Motor neuron (in vitro differentiated cells): Measurements from ENCODE around the gene EPS8. TPM values are rescaled to one million over a fixed set of nuclear protein-coding genes. Genes with fewer than 3 reads are reported as not detected.

Experiments used
- ATAC-seq, 8 experiments: fragments of 200-7000 bp; cut with Tn5 transposase; replicated peaks in 6 of 8; 2 replicates each; pipeline ENCODE4 v1.8.0; 2021; ENCODE audit warnings: mild to moderate bottlenecking in 8 of 8, moderate library complexity in 8 of 8
- H3K27ac ChIP-seq, 2 donors: fragments of 250-450 bp; sonication (Bioruptor Pico); 2 replicates each; pipeline ENCODE4 v1.9.0; 2021; ENCODE audit warnings: antibody characterized with exemption in 2 of 2, mild to moderate bottlenecking in 2 of 2, moderate library complexity in 1 of 2
- H3K4me1 ChIP-seq, 2 donors: fragments of 250-450 bp; sonication (Bioruptor Pico); replicated peaks in 1 of 2; 2 replicates each; pipeline ENCODE4 v1.6.1; 2021; ENCODE audit warnings: antibody characterized with exemption in 2 of 2, mild to moderate bottlenecking in 2 of 2, moderate library complexity in 1 of 2
- H3K4me3 ChIP-seq, 5 donors: fragments of 250-450 bp; sonication (Bioruptor Pico); 2 replicates each; pipeline ENCODE4 v1.9.0; 2021; ENCODE audit warnings: antibody characterized with exemption in 5 of 5, mild to moderate bottlenecking in 5 of 5, moderate library complexity in 4 of 5
- WGBS, 10 experiments: fragments of 450-650 bp; shearing (Covaris generic); methylation state at CpG; one replicate each; pipeline ENCODE4 v1.0.0; 2022; 5-methylcytosine and 5-hydroxymethylcytosine counted together
- in situ Hi-C, 9 experiments: fragments of 400-800 bp; cut with MboI; loops; one replicate each; pipeline ENCODE4 v1.15.0; 2021; ENCODE audit warnings: low sequenced_read_pairs in 9 of 9, low pct_unique_long_range_greater_than_20kb in 2 of 9; ENCODE audit not compliant: unreplicated experiment in 9 of 9
- total RNA-seq, 8 experiments: library from RNA; unstranded; fragments of 300-600 nt; gene quantifications; 2 replicates each; pipeline versions ENCODE4 v1.2.3 to v1.2.4, GENCODE V29; 2022

Gene EPS8
- total RNA-seq, 8 experiments from 2014 or later, result 7.8 to 84.5 (median 16.6) TPM

DNA sequence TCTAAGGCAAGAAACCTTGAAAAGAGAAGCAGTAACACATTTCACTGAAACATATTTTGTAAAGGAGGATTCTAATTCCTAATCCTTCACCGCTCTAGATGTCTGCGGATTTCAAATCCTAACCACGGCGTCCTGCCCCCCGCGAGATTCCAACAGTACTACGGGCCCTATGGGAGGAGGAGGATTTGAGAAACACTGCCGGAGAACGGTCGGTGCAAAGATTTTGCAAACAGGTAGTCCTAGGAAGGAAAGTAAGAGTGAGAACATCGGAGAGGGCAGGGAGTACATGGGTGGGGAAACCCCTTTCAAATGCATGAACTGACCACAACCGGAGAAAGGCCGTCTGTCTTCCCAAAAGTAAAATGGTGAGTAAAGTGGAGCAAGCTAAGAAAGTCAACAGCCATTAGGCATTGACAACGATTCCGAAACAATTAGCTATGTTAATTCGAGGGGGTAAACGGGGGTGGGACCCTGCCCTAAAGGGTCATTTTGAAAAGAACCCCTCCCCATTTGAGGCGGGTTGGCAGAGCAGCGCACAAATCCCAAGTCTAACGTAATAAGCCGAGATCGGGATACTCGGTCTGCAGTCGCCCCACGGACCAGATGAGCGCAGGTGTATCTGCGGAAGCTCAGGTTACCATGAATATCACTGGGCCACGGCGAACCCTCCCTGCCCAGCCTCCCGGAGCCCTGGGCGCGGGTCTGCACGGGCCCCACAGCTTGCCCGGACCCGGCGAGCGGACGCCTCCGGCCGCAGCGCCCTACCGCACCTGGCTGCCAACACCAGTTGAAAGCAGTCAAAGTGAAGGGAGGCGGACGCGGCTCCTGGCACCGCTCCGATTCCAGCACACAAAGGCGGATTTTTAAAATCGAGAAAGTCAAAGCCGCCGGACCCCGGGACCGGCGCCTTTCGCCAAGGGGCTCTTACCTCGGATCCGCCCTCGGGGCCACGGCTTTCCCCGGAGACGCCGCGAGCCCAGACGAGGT lies 662 bp downstream of the EPS8 start:
- in situ Hi-C loops, result no loop called here
- H3K27ac ChIP-seq, result peak overlapping the region; percentile 44 to 65

GRCh38 chr12:15787778-15788177 lies 1.4 kb downstream of the EPS8 start:
- Histone ChIP-seq H3K27ac (no peak overlapping the region), H3K4me3 (peak overlapping the region; percentile 67 to 86 (median 83)), H3K4me1 (peaks cover 3 to 5% of the 10 kb centered on the region in 2 donors)
- WGBS, 10 experiments, result 8 to 80% (median 55%) methylated on average over 1 to 3 of the region's 4 CpGs
- no peak for ATAC-seq
- in situ Hi-C loops, result no loop called here

More for the DNA sequence above, 662 bp downstream of the EPS8 start:
- H3K4me3 ChIP-seq, result peak overlapping the region; percentile 67 to 86 (median 83)
- ATAC-seq, result peak; percentile 25 to 61 (median 52)
- 0 to 13% (median 0%) methylated on average over 1 to 15 of the region's 64 CpGs; no CpG with 5 or more reads in 1 of the 10 experiments for WGBS, 10 experiments
- peaks cover 3 to 5% of the 10 kb centered on the region in 2 donors for H3K4me1 ChIP-seq

- ATAC-seq, result no peak
- in situ Hi-C loops, result no loop called here
- 8 to 100% (median 85%) methylated on average over 2 of the region's 2 CpGs for WGBS, 10 experiments
- H3K27ac ChIP-seq, result no peak overlapping the region
- no peak overlapping the region for H3K4me3 ChIP-seq
- H3K4me1 ChIP-seq, result peaks cover 3 to 5% of the 10 kb centered on the region in 2 donors
These were observed 2.4 kb downstream of the EPS8 start for GRCh38 chr12:15786772-15787171.

DNA sequence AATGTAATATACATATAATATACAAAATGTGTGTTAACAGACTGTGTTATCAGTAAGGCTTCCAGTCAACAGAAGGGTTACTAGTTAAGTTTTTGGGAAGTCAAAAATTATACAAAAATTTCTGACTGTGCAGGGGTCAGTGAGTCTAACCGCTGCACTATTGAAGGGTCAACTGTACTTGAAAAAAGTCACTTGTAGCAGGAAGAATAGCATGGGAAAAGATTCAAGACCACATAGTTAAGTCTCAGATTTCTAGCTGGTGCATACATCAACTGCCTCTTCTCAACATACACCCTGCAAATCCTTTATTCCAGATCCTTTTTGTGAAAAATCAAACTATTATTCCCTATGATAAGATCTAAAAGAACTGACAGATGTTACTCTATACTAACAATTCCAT lies 5.9 kb downstream of the EPS8 start:
- H3K4me1 ChIP-seq, result peaks cover 0 to 5% of the 10 kb centered on the region in 2 donors
- in situ Hi-C loops, result no loop called here
- 92 to 100% (median 100%) methylated on average over 1 of the region's 1 CpG; no CpG with 5 or more reads in 2 of the 10 experiments for WGBS, 10 experiments
- ATAC-seq, result no peak
- H3K27ac ChIP-seq, result no peak overlapping the region
- H3K4me3 ChIP-seq, result no peak overlapping the region

DNA sequence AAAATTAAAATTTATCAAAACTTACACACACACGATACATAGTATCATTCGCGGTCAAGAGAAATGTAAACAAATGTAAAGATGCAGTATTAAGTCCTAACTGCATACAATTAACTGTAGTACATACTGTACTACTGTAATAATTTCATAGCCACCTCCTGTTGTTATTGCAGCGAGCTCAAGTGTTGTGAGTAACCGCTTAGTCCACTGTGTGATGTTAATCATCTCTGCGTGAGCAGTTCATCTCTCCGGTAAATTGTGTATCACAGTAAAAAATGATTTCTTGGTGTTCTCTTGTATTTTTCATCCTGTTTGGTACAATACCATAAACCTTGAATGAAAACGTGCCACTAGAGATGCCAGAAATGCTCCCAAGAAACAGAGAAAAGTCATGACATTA lies 6.5 kb downstream of the EPS8 start:
- WGBS, 10 experiments, result 80 to 100% (median 98%) methylated on average over 1 to 8 of the region's 8 CpGs
- Histone ChIP-seq H3K27ac (no peak overlapping the region), H3K4me3 (no peak overlapping the region), H3K4me1 (peaks cover 0 to 5% of the 10 kb centered on the region in 2 donors)
- in situ Hi-C loops, result no loop called here
- no peak for ATAC-seq

GRCh38 chr12:15779925-15780324 lies 9.3 kb downstream of the EPS8 start:
- 0 to 100% (median 50%) methylated on average over 1 to 2 of the region's 2 CpGs; no CpG with 5 or more reads in 5 of the 10 experiments for WGBS, 10 experiments
- H3K4me3 ChIP-seq, result no peak overlapping the region
- in situ Hi-C loops, result no loop called here
- H3K4me1 ChIP-seq, result peaks cover 0 to 5% of the 10 kb centered on the region in 2 donors
- no peak overlapping the region for H3K27ac ChIP-seq
- ATAC-seq, result no peak

DNA sequence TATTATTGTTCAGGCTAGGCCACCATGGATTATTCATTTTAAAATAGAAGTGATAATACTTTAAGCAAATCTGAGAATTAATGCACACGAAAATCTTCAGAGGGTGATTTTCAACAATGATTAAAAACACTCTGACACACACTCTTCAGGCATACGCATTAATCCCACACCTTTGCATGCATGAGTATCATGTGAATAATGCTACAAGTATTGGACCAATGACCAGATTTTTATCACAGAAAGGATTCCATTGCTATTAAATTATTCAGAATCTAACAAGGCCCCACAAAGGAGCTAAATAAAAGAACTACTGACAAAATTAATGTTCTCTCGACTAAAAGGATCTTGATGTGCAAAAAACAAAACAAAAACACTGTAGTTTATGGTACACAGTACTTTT lies 11.1 kb downstream of the EPS8 start:
- Histone ChIP-seq H3K4me1 (peaks cover 0 to 5% of the 10 kb centered on the region in 2 donors), H3K4me3 (no peak overlapping the region), H3K27ac (no peak overlapping the region)
- WGBS, 10 experiments, result 18 to 100% (median 89%) methylated on average over 1 to 3 of the region's 3 CpGs; no CpG with 5 or more reads in 2 of the 10 experiments
- in situ Hi-C loops, result no loop called here
- ATAC-seq, result no peak

DNA sequence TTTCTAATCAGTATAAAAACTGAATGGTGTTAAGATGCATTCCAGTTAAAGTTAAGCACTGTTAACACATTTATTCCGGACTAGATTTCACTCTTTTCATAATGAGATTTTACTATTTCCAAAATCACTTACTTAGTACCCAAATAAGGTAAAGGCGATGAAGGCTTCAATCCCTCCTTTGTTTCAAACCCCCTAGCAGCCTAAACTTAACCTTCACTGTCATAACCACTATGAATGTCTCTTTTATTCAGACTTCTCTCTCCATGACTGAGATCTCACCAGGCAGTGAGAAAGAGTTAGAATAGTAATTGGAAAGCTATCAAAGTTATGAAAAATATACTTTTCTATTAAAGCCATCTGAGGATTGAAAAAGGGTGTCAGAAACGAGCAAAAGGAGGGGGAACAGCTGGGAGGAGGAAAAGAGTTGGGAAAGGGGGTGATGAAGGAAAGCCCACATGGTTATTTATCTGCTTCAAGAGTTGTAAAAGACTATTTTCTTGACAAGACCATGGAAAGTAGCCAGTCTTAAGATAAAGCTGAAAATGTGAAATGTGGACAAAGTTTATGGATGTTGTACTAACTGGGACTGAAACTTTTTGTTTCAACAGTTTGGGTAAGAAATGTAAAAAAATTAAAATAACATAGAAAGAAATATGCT lies 11.7 kb downstream of the EPS8 start:
- in situ Hi-C loops, result no loop called here
- 39 to 89% (median 66%) methylated on average over 1 to 3 of the region's 3 CpGs for WGBS, 10 experiments
- no peak for ATAC-seq
- no peak overlapping the region for H3K27ac ChIP-seq
- H3K4me3 ChIP-seq, result no peak overlapping the region
- peaks cover 0 to 5% of the 10 kb centered on the region in 2 donors for H3K4me1 ChIP-seq

GRCh38 chr12:15776532-15776931 lies 12.7 kb downstream of the EPS8 start:
- Histone ChIP-seq H3K27ac (no peak overlapping the region), H3K4me1 (peaks cover 0 to 5% of the 10 kb centered on the region in 2 donors), H3K4me3 (no peak overlapping the region)
- in situ Hi-C loops, result no loop called here
- WGBS, 10 experiments, result 93 to 98% (median 97%) methylated on average over 3 to 5 of the region's 5 CpGs
- no peak for ATAC-seq

DNA sequence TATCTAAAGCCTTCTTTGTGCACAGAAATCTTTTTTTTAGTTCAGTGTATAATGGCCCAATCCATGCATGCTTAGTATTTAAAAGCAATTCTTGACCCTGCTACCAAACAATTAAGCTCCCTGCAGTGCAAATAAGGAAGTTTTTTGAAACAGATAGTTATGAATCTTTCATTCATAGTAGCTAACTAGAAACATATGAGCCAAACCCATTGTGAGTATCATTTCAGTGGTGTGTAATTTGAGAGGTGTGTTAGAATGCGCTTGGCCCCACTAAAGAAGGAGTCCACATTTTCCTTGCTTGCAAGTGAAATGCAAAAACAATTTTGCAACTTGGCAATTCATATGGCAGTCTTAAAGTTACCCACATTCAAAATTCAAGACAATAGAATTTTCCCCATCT lies 14.4 kb downstream of the EPS8 start:
- peak in 3 of 8 experiments; percentile 86 to 96 (median 96) for ATAC-seq
- no peak overlapping the region for H3K4me3 ChIP-seq
- peaks cover 1 to 2% of the 10 kb centered on the region in 2 donors for H3K4me1 ChIP-seq
- WGBS, 10 experiments, result 0% methylated on average over 1 of the region's 1 CpG; no CpG with 5 or more reads in 8 of the 10 experiments
- in situ Hi-C loops, result no loop called here
- H3K27ac ChIP-seq, result no peak overlapping the region

DNA sequence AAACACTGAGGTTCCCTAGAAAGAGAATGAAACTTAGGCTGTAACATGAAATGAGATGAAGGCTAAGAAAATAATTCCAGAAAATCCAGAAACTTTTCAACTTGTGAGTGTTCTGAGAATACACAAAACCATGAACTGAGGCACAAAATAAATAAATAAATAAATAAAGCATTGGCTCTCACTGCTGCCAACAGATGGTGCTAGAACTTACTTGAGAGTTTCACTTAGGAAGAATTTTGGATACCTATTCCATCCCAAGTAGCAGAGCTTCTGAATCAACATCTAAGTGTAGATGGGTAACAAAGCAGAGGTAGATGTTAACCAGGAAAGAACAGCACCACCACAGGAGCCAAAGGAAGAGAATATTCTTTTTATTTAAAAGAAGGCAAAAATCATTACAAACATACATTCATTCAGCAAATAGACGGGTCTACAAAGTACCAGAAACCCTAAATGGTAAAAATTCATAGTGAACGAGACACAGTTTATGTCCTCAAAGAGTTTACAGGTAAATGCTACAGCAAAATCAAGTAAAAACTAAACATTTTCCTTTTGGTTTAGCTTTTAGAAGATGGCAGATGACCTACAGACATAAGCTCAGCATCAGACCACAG lies 16.7 kb downstream of the EPS8 start:
- no peak for ATAC-seq
- 80 to 100% (median 89%) methylated on average over 1 to 2 of the region's 2 CpGs; no CpG with 5 or more reads in 2 of the 10 experiments for WGBS, 10 experiments
- in situ Hi-C loops, result no loop called here

DNA sequence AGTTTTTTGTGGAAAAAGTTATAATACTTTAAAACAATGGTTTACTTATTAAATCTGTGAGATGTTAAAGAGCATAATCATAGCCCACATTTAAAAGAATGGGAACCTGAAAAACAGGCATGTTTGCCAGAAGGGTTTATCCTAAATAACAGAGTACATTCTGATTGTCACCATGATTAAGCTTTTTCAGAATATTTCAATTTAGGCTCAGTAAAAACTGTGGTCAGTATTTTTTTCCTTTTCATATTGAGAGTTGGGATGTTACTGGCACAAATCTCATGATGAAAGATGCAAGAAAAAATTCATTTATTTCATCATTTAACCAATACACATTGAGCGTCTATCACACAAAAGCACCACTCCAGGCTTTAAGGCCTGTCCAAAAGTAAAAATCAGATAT lies 18.6 kb downstream of the EPS8 start:
- H3K27ac ChIP-seq, result no peak overlapping the region
- peaks cover 0 to 2% of the 10 kb centered on the region in 2 donors for H3K4me1 ChIP-seq
- no peak for ATAC-seq
- in situ Hi-C loops, result no loop called here
- 63 to 100% (median 90%) methylated on average over 1 of the region's 1 CpG; no CpG with 5 or more reads in 4 of the 10 experiments for WGBS, 10 experiments
- H3K4me3 ChIP-seq, result no peak overlapping the region

More for the DNA sequence above, 16.7 kb downstream of the EPS8 start:
- Histone ChIP-seq H3K4me3 (no peak overlapping the region), H3K4me1 (peaks cover 0 to 2% of the 10 kb centered on the region in 2 donors), H3K27ac (no peak overlapping the region)

DNA sequence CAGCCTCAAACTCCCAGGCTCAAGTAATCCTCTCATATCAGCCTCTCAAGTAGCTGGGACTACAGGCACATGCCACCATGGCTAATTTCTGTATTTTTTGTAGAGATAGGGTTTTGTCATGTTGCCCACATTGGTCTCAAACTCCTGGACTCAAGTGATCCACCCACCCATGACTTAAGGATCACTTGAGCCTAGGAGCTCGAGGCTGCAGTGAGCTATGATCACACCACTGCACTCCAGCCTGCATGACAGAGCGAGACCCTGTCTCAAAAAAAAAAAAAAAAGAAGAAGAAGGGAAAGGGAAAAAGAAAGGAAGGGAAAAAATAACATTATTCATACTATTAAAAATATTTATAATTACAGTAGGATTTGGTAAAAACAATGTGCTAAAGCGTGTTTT lies 19.2 kb downstream of the EPS8 start:
- no peak overlapping the region for H3K27ac ChIP-seq
- 67 to 100% (median 99%) methylated on average over 1 to 3 of the region's 3 CpGs for WGBS, 10 experiments
- no peak for ATAC-seq

More for the DNA sequence above, 19.2 kb downstream of the EPS8 start:
- Histone ChIP-seq H3K4me1 (peaks cover 0 to 2% of the 10 kb centered on the region in 2 donors), H3K4me3 (no peak overlapping the region)
- in situ Hi-C loops, result no loop called here
